Cerebellar cortex (tissue), 1 donor: ENCODE measurements around the gene PDCL3.

ENCODE experiments used
- DNase-seq: peaks from one replicate; pipeline ENCODE4 v3.0.0-alpha.2; 2015; ENCODE audit warnings: low spot score

PDCL3 gene

GRCh38 chr2:100611079-100612029 is 48.6 kb downstream of the PDCL3 start:
- no peak for DNase-seq

DNA sequence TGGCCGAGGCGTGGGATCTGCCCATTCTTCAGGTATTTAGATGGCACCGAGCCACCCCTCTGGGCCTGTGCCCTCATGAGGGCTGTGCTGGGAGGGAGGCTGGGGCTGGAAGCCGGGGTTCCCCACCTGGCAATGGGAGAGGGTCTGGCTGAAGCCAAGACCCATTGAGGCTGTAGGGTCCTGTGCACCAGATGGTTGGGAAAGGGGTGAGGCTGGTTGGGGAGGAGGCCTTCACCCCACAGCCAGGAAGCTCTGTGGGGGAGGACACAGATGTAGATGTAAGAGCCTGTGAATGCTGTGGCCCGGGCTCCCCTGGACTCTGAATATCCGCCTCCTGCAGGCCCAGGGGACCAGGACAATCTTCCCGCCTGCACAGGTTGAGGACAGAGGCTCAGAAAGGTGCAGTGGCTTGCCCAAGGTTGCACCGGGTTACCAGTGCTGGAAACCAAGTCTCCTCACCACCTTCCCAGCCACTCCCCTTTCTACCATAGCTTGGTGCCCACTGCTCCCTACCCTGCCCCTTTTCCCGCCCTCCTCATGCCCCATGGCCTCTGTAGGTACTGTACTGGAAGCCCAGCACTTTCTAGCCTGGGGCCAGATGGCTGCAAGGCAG is 49.7 kb downstream of the PDCL3 start:
- no peak for DNase-seq

DNA sequence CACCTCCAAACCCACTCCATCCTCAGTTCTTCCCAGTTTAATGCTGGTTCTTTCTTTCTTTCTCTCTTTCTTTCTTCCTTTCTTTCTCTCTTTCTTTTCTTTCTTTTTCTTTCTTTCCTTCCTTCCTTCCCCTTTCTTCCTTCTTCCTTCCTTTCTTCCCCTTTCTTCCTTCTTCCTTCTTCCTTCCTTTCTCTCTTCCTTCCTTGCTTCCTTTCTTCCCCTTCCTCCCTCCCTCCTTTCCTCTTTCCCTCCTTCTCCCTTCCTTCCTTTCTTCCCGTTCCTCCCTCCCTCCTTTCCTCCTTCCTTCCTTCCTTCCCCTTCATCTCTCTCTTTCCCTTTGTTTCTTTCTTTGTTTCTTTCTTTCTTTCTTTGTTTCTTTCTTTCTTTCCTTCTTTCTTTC is 50.9 kb downstream of the PDCL3 start:
- no peak for DNase-seq

GRCh38 chr2:100614455-100615000 is 51.7 kb downstream of the PDCL3 start:
- no peak for DNase-seq

DNA sequence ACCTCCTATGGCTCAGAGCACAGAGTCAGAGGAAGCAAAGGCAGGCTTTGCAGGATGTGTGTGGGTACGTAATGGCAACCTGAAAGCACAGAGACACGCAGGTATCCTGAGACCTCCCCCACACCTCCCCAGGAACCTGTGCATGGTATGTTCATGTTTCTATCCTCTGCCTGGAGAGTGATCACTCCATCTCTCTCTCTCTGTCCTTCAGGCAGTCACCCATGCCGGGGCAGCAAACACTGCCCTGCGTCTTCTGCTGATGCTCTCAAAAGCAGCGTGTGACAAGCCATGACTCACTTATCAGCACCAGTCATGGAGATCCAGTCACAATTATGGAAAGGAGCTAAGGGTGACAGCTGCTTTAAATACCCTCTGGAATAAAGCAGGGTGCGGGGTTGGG is 52.7 kb downstream of the PDCL3 start:
- DNase-seq = no peak

DNA sequence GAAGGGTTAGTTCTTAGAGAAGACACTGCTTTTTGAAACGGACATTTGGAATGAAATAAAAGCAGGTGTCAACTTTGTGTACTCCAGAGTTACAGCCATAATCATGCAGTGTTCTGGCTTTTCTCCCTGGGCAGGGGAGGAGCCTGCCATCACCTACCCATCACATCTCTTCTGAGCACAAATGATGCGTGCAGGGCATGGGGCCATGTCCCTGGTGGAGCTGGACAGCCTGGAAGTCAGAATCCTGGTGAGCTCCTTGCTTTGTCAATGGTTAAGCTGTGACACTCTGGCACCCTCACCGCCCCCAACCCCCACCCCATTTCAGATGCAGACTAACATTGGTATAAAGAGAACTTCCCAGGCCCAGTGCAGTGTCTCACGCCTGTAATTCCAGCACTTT is 53.1 kb downstream of the PDCL3 start:
- DNase-seq = no peak

DNA sequence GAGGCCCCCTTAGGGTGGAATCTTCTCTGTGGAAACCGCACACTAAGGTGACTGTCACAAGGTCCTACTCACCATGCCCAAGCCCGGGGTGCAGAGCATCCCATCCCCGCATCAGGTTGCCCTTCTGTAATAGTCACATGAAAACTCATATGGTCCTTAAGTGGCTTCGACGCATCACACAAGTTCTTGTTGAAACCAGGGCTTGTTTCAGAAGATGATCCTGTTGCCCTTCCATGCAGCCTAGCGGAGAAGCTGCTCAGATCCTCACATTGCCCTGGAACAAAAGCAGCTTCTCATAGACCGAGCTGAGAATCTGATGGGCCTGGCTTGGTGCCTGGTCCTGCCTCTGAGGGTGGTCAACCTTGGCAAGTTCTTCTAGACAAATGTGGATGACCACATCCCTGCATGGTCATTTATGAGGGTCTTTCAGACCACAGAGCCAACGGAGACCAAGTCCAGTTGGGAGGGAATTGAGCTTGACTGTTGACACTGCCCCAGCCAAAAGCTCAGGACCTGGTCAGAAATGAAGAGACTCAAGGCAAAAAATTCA is 54.1 kb downstream of the PDCL3 start:
- no peak for DNase-seq

GRCh38 chr2:100619951-100620350 is 57.2 kb downstream of the PDCL3 start:
- DNase-seq = no peak

DNA sequence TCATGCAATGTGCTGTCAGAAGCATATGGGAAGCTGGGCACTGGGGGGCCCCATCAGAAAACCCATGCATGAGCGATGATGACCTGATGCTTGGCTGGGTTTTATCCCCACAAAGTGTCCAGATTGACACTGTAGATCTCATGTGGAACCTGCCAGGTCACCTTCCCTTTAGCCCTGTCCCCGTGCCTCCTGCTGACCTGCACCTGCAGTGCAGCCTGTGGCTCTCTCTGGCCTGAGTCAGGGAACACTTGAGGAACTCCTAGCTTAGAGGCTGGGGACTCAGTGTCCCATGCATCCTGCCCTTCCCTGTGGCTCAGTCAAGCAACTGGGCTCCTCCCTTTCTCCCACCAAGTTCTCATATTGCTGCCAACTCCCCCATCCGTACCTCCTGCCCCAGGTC is 57.7 kb downstream of the PDCL3 start:
- no peak for DNase-seq

DNA sequence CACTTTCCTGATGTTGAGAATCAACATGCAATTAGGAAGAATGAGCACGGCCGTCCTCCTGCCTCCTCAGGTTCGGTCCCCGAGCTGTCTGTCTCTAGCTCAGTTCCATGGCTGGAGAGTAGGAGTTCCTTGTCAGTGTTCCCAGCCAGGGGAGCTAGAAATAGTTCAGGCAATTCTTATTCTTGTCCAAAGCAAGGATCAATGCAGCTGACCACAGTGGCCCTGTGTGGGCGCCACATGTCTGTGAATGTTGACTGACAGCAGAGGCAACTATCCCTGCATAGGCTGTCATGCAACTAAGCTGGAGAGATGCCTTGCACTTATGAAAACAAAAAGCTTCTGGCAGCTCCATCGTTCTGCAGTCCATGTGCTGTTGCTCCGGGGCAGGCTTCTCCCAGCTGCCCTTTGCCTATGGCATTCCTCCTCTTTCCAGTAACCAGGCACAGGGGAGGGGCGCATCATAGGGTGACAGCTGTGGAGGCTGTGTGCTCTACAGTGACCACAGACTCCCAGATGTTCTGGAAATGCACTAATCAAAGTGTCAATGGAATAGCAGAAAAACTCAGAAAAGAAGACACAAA is 58.7 kb downstream of the PDCL3 start:
- no peak for DNase-seq

DNA sequence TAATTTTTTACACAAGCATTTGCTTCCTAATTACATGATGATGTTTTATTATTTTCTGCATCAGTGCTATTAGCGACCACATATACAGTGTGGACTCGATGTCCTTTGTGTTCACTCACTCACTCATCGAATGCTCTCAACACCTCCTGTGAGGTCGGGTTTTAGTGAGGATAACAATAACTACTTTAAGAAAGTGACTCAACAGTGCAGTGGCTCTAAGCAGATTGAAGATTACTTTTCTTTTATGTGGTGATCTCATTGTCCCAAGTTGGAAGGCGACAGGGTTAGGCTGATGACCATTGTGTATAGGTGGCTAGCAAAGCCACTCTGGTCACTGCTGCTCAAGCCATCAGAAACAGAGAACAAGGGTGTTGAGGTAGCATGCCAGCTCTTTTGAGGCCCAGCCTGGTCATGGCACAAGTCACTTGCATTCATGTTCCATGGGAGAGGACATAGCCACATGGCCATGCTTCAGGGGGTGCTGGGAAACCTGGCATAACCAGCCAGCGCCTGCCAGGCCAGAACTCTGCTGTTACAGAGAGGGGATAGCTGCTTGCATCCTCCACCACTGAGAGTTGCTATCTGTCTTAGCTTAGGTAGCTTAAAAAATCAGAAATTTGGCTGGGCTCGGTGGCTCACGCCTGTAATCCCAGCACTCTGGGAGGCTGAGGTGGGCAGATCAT is 60.4 kb downstream of the PDCL3 start:
- DNase-seq = no peak

DNA sequence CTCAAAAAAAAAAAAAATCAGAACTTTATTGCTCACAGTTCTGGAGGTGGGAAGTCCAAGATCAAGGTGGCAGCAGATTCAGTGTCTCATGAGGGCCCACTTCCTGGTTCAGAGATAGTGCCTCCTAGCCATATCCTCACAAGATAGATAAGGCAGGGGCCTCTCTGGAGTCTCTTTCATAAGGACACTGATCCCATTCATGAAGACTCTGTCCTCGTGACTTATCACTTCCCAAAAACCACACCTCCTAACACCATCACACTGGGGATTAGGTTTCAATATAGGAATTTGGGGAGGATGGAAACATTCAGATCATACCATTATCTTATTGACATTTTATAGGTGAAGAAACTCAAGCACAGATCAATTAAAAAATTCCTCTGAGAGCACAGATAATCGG is 61.1 kb downstream of the PDCL3 start:
- no peak for DNase-seq

GRCh38 chr2:100624536-100624935 is 61.7 kb downstream of the PDCL3 start:
- no peak for DNase-seq

DNA sequence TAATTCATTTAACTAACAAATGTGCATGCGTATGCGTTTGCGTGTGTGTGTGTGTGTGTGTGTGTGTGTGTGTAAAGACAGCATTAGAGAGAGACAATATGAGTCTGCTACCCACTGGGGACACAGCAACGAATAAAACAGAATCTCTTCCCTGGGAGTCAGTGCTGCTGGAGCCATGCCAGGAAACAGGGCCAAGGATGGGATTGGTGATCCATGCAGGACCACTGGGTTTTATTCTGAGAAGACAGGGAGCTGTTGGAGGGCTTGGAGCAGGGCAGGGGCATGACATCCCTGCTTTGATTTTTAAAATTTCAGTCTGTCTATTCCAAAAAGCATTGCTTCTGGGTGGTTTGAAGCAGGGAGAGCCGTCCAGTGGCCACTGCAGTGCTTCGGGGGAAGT is 62.9 kb downstream of the PDCL3 start:
- no peak for DNase-seq
